HG02938 (cell line): ENCODE data around the gene CCDC136.

ENCODE experiments used
- ATAC-seq: cut with Tn5 transposase; IDR thresholded peaks from one replicate; pipeline ENCODE4 v1.9.1; 2021; ENCODE audit warnings: mild to moderate bottlenecking, moderate library complexity; ENCODE audit not compliant: unreplicated experiment

The CCDC136 gene

DNA sequence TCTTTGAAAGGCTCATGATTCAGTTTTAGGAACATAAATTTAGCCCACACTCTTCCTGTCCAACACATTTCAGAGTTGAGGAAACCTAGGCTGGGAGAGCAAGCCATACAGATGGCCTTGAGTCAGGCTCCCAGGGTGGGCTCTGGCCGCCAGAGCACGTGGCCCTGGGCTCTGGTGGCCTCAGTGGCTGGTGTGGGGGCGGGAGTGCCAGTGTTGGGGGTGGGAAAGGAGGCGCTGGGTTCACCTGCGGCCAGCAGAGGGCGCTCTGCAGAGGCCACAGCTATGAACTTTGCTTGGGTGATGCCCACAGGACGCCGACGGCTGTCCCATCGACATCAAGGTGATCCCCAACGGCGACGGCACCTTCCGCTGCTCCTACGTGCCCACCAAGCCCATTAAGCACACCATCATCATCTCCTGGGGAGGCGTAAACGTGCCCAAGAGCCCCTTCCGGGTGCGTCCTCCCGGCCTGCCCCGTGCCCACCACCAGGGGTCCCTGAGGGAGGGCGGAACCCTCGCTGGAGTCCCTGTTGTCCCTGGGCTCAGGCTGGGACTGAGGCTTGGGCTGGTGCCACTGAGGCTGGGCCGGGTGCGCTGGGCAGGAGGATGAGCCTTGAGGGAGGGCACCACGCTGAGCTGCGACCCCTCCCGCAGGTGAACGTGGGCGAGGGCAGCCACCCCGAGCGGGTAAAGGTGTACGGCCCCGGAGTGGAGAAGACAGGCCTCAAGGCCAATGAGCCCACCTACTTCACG lies 50.3 kb downstream of the CCDC136 start:
- ATAC-seq, result no peak

DNA sequence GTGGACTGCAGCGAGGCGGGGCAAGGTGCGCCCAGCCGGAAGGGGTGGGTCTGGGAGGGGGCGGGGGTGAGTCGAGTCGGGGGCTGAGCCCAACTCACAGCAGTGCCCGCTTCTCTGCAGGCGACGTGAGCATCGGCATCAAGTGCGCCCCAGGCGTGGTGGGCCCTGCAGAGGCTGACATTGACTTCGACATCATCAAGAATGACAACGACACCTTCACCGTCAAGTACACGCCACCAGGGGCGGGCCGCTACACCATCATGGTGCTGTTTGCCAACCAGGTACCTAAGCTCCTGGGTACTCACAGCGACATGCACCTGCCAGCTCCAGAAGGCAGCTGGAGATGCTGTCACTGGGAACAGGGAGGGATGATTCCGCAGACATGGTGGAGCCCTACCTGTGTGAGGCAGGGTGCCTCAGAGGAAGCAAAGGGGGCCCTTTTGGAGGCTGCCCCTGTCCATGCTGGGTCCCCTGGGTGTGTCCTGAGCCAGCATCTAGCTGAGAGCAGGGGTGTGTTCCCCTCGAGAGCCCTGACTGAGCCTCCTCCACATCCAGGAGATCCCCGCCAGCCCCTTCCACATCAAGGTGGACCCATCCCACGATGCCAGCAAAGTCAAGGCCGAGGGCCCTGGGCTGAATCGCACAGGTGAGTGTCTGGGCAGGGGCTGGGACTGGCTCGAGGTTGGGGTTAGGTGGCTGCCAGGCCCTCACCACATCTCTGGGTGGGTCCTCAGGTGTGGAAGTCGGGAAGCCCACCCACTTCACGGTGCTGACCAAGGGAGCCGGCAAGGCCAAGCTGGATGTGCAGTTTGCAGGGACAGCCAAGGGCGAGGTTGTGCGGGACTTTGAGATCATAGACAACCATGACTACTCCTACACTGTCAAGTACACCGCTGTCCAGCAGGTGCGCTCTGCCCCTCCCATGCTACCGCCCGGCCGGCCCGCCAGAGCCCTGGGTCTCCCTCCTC lies 51.2 kb downstream of the CCDC136 start:
- no peak for ATAC-seq

DNA sequence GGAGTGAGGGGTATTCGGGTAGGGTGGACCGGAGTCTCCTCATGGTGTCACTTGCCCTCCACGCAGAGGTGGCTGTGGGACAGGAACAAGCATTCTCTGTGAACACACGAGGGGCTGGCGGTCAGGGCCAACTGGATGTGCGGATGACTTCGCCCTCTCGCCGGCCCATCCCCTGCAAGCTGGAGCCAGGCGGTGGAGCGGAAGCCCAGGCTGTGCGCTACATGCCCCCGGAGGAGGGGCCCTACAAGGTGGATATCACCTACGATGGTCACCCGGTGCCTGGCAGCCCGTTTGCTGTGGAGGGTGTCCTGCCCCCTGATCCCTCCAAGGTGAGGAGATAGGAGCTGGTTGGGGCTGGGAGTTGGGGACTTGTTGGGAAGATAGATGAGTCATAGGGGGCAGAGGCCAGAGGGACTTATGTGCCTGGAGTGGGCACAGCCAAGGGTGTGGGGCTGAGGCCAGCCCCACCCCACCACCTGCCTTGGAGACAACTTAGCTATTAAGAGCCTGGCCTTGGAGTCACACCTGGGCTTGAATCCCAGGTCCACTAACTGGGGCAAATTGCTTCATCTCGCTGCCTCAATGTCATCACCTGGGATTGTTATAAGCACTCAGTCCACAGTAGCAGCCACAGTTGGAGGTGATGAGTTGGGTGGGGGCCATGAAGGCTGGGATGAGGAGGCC lies 52.3 kb downstream of the CCDC136 start:
- no peak for ATAC-seq

DNA sequence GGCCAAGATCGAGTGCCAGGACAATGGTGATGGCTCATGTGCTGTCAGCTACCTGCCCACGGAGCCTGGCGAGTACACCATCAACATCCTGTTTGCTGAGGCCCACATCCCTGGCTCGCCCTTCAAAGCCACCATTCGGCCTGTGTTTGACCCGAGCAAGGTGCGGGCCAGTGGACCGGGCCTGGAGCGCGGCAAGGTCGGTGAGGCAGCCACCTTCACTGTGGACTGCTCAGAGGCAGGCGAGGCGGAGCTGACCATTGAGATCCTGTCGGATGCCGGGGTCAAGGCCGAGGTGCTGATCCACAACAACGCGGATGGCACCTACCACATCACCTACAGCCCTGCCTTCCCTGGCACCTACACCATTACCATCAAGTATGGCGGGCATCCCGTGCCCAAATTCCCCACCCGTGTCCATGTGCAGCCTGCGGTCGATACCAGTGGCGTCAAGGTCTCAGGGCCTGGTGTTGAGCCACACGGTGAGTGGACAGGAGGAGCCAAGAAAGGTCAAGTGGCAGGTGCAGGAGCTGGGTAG lies 53.1 kb downstream of the CCDC136 start:
- no peak for ATAC-seq

DNA sequence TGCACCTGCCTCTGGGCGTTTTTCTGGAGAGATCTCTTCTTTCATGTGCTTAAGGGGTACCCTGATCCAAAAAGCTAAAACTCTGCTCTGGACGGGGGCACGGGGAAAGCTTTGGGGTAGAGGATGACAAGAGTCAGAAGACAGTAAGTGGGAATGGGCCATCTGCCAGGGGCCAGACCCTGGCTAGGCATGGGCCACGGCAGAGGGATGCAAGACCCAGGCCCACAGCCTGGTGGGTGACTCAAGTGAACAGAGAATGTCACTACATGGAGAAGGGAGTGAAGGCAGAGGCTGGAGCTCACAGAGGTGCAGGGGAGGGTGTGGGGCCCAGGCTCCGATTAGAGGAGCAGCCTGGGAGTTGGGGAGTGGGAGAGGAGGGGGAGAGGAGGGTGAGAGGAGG lies 53.7 kb downstream of the CCDC136 start:
- no peak for ATAC-seq

DNA sequence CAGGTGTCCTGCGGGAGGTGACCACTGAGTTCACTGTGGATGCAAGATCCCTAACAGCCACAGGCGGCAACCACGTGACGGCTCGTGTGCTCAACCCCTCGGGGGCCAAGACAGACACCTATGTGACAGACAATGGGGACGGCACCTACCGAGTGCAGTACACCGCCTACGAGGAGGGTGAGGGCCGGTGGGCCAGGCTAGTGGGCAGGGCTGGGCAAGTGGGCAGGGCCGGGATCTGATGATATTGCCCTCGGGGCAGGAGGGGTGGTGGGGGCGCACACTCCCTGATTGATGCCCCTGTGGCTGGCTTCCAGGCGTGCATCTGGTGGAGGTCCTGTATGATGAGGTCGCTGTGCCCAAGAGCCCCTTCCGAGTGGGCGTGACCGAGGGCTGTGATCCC lies 54.2 kb downstream of the CCDC136 start:
- no peak for ATAC-seq

DNA sequence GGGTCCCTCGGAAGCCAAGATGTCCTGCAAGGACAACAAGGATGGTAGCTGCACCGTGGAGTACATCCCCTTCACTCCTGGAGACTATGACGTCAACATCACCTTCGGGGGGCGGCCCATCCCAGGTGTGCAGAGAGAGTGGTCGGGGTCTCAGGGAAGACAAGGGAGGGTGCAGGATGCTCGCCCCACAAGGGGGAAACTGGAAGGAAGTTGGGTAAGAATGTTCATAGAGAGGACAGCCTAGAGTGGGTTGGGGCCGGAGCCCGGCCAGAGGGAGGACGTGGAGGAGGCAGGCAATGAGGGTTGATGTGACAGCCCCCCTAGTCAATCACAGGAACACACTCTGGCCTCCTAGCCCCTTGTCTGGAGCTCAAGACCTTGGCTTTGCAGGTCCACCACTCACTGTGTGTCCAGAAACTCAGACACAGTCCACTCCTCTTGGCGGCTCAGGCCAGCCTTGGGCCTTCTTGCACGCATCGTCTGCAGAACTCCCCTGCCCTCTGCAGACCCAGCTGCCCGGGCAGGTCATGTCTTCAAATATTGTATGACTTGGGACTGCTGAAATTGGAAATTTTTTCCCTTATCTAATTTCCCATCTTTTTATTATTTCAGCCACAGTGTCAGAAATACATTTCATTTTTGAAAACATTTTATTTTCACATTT lies 55.1 kb downstream of the CCDC136 start:
- ATAC-seq, result no peak

DNA sequence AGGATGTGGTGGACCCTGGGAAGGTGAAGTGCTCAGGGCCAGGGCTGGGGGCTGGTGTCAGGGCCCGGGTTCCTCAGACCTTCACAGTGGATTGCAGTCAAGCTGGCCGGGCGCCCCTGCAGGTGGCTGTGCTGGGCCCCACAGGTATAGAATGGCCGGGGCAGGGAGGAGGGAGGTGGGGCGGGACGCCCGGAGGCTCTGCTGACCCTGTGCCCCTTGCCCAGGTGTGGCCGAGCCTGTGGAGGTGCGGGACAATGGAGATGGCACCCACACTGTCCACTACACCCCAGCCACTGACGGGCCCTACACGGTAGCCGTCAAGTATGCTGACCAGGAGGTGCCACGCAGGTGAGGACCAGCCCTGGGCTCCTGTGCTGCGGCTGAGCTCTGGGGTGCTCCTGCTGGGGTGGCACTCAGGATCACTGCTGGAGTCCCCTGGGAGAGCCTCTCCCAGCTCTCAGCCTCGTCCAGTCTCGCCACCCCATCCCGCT lies 56.0 kb downstream of the CCDC136 start:
- no peak for ATAC-seq

DNA sequence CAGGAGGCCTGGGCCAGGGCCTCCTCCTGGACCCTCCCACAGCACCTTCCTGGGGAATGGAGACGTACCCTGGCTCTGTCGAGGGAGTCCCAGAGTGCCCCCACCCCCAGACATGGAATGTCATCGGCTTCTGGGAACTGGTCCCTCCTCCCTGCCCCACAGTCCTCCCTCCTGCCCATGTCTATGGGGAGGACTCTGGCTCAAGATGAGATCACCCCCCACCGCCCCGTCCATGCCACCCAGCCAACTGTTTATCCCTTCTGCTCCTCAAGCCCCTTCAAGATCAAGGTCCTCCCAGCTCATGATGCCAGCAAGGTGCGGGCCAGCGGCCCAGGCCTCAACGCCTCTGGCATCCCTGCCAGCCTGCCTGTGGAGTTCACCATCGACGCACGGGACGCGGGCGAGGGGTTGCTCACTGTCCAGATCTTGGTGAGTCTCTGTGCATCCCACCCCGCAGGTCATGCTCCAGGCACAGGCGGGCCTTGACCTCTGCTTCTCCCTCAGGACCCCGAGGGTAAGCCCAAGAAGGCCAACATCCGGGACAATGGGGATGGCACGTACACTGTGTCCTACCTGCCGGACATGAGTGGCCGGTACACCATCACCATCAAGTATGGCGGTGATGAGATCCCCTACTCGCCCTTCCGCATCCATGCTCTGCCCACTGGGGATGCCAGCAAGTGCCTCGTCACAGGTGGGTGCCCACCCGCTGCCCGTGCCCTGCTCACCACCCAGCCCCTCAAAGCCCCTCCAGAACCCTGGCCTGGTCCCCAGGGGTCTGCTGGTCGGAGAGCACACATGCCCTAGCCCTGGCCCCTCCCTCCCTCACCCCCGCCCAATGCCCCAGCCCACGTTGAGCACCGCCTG lies 56.8 kb downstream of the CCDC136 start:
- no peak for ATAC-seq

DNA sequence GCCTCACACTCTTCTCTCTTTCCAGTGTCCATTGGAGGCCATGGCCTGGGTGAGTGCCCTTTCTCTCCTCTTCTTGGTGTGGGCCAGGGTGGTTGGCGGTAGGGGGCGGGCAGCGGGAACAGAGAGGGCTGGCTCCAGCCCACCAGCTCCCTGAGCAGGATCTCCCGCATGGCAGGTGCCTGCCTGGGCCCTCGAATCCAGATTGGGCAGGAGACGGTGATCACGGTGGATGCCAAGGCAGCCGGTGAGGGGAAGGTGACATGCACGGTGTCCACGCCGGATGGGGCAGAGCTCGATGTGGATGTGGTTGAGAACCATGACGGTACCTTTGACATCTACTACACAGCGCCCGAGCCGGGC lies 57.4 kb downstream of the CCDC136 start:
- ATAC-seq, result no peak

DNA sequence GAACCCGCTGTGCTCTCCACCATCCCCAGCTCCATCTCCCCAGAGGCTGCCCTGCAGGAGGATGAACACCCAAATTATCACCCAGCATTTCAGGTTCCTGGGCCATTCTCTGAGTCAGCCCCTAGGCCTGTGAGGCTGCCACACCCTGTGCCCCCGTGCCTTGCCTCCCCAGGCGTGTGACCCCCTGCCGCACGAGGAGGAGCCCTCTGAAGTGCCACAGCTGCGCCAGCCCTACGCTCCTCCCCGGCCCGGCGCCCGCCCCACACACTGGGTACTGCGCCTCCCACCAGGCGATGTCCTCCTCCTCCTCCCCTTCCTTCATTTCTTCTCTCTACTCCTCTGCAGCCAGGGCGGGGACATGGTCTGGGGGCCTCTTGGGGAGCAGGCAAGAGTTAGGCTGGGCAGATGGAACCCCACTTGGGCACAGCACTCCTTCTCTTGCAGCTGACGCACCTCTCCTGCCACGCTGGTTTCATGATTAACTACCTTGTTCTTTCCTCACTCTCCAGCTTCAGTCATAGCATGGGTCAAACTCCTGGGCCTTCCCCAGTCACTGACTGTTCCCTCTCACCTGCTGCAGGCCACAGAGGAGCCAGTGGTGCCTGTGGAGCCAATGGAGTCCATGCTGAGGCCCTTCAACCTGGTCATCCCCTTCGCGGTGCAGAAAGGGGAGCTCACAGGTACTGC lies 58.2 kb downstream of the CCDC136 start:
- ATAC-seq, result no peak

DNA sequence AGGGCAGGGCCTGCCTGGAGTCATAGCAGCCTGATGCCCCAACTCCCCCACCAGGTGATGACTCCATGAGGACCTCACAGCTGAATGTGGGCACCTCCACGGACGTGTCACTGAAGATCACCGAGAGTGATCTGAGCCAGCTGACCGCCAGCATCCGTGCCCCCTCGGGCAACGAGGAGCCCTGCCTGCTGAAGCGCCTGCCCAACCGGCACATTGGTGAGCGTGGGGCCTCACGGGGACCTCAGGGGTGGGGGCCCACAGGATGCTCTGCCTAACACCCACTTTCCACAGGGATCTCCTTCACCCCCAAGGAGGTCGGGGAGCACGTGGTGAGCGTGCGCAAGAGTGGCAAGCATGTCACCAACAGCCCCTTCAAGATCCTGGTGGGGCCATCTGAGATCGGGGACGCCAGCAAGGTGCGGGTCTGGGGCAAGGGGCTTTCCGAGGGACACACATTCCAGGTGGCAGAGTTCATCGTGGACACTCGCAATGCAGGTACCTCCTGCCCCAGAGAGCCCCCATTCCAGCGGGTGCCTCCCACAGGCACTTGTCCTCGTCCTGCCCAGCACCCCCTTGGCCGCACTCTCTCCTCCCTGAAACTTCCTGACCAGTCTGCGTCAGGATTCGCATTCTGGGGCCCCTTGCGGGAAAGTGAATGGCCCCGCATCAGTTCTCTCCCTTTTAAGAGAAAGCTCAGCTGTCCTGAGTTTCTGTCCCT lies 60.9 kb downstream of the CCDC136 start:
- no peak for ATAC-seq

DNA sequence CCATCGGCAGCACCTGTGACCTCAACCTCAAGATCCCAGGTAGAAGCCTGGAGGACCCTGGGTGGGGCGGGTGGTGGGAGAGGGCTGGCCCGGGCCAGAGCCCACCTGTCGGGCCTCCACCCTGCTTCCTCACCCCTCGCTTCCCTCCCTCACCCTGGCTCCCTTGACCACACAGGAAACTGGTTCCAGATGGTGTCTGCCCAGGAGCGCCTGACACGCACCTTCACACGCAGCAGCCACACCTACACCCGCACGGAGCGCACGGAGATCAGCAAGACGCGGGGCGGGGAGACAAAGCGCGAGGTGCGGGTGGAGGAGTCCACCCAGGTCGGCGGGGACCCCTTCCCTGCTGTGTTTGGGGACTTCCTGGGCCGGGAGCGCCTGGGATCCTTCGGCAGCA lies 62.0 kb downstream of the CCDC136 start:
- ATAC-seq, result no peak

DNA sequence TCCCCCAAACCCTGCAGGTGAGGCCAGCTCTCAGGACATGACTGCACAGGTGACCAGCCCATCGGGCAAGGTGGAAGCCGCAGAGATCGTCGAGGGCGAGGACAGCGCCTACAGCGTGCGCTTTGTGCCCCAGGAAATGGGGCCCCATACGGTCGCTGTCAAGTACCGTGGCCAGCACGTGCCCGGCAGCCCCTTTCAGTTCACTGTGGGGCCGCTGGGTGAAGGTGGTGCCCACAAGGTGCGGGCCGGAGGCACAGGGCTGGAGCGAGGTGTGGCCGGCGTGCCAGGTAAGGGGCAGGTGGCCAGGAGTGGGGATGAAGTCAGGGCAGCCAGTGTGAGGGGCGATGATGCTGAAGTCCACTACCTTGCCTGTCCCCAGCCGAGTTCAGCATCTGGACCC lies 62.6 kb downstream of the CCDC136 start:
- no peak for ATAC-seq

DNA sequence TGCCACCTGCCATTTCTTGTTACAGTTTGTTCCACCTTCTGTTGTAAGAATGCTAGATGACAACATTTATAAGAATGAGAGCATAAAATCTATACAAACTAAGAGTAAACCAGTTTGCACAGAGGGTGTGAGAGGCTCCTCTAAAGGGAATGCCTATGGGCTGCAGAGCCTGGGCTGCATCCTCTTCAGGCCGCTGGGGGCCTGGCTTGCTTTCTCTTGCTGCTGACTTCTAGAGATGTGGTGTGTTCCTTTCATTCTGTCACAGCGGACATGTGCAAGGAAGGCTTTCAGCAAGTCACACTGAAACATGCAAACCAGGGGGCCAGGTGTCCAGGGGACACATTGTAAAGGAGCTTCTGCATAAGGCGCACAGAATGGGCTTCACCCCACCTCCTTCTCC lies 63.8 kb downstream of the CCDC136 start:
- no peak for ATAC-seq

DNA sequence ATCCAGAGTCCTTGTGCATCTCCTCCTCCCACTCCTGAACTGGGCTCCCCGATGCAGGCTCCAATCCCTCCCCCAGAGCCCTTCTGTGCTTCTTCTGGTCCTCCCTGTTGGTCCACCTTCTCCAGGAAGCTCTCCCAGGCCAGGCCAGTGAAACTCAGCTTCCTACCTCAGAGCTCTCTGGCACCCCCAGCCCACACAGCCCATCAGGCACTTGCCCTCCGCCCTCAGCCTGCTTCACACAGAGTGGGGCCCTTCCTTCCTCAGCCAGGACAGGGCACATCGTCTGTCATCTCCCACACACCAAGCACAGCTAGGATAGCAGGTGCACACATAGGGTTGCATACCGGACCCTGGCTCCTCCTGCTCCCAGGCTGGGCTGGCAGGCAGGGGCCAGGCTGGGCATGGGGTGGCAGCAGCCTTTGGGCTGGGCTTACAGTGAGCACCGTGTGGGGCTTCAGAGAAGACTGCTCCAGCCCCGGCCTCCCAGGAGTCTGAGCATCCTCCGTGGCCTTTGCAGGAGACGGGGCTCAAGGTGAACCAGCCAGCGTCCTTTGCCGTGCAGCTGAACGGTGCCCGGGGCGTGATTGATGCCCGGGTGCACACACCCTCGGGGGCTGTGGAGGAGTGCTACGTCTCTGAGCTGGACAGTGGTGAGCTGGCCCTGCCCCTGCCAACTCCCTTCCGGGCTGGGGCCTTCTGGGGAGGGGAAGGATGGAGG lies 64.4 kb downstream of the CCDC136 start:
- ATAC-seq, result no peak

DNA sequence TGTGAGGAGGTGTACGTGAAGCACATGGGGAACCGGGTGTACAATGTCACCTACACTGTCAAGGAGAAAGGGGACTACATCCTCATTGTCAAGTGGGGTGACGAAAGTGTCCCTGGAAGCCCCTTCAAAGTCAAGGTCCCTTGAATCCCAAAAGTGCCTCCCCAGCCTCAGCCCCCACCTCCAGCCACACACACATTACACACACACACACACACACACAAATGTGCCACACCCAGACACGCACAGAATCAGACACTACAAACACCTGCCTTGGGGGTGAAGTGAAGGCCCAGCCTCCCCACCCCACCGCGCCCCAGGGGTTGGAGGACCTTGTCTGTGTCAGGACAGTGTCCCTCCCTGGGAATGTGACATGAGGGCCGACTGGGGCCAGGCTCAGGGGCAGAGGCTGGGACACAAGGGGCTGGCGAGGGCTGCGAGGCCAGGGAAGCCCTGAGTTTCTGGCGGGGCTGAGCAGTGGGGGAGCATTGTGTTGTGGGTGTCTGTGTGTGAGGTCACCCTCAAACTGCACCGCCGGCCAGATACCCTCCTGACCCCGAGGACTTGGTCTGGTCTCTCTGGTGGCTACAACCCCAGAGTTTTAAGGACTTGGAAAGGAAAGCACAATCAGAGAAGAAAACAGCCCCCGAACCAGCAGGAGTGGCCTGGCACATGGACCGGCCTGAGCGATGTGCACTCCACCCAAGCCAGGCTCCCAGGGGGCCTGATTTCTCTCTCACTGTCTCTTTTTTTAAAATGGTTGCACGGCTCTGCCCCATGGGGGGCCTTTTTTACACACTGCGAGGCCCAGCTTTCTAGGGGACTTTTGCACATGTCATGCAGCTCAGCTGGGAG lies 66.8 kb downstream of the CCDC136 start:
- no peak for ATAC-seq
